ENCODE measurements around the gene CST1.
"Not testable (repeated sequence)": the region's sequence is repeated elsewhere in the genome, so short reads cannot be mapped to it uniquely, and the experiment has no call there.

The CST1 gene

GRCh38 chr20:23746321-23746720 lies 4.4 kb downstream of the CST1 start:
- H3K9me3 ChIP-seq (ENCODE audit: control insufficient read depth, insufficient read depth, low read length), result no peaks in the 10 kb centered on the region
- no peak overlapping the region for H3K4me3 ChIP-seq (ENCODE audit: low read length)
- WGBS (ENCODE audit: insufficient coverage, insufficient read length), result no CpG with 5 or more reads among the region's 6 CpGs
- H3K4me1 ChIP-seq (ENCODE audit: control insufficient read depth, insufficient read depth, low read length), result no peaks in the 10 kb centered on the region; the same call in 1 of the 2 replicates
- no peaks in the 10 kb centered on the region for H3K27me3 ChIP-seq (ENCODE audit: control insufficient read depth, insufficient read depth, low read length)
- H3K36me3 ChIP-seq (ENCODE audit: control insufficient read depth, insufficient read depth, low read length), result no peaks in the 10 kb centered on the region
- H3K27ac ChIP-seq (ENCODE audit: low read length), result no peak overlapping the region
- DNase-seq (ENCODE audit: low read depth, low spot score), result no peak

GRCh38 chr20:23745247-23745646 lies 5.5 kb downstream of the CST1 start:
- no CpG with 5 or more reads among the region's 2 CpGs for WGBS (ENCODE audit: insufficient coverage, insufficient read length)
- DNase-seq (ENCODE audit: low read depth, low spot score), result no peak
- no peaks in the 10 kb centered on the region for H3K36me3 ChIP-seq (ENCODE audit: control insufficient read depth, insufficient read depth, low read length)
- H3K27ac ChIP-seq (ENCODE audit: low read length), result no peak overlapping the region
- no peaks in the 10 kb centered on the region; the same call in 1 of the 2 replicates for H3K4me1 ChIP-seq (ENCODE audit: control insufficient read depth, insufficient read depth, low read length)
- no peak overlapping the region for H3K4me3 ChIP-seq (ENCODE audit: low read length)
- H3K27me3 ChIP-seq (ENCODE audit: control insufficient read depth, insufficient read depth, low read length), result no peaks in the 10 kb centered on the region
- H3K9me3 ChIP-seq (ENCODE audit: control insufficient read depth, insufficient read depth, low read length), result no peaks in the 10 kb centered on the region

- Histone ChIP-seq H3K4me1 (ENCODE audit: control insufficient read depth, insufficient read depth, low read length) (no peaks in the 10 kb centered on the region; the same call in 1 of the 2 replicates), H3K4me3 (ENCODE audit: low read length) (no peak overlapping the region), H3K27me3 (ENCODE audit: control insufficient read depth, insufficient read depth, low read length) (no peaks in the 10 kb centered on the region), H3K27ac (ENCODE audit: low read length) (no peak overlapping the region), H3K36me3 (ENCODE audit: control insufficient read depth, insufficient read depth, low read length) (no peaks in the 10 kb centered on the region), H3K9me3 (ENCODE audit: control insufficient read depth, insufficient read depth, low read length) (no peaks in the 10 kb centered on the region)
- WGBS (ENCODE audit: insufficient coverage, insufficient read length), result no CpG with 5 or more reads among the region's 1 CpG
- DNase-seq (ENCODE audit: low read depth, low spot score), result no peak
Observed at GRCh38 chr20:23744817-23745216, 5.9 kb downstream of the CST1 start.

- not testable (repeated sequence) for H3K27me3 ChIP-seq (ENCODE audit: control insufficient read depth, insufficient read depth, low read length); H3K4me1 ChIP-seq (ENCODE audit: control insufficient read depth, insufficient read depth, low read length); H3K9me3 ChIP-seq (ENCODE audit: control insufficient read depth, insufficient read depth, low read length); H3K27ac ChIP-seq (ENCODE audit: low read length); DNase-seq (ENCODE audit: low read depth, low spot score); H3K36me3 ChIP-seq (ENCODE audit: control insufficient read depth, insufficient read depth, low read length); H3K4me3 ChIP-seq (ENCODE audit: low read length)
- WGBS (ENCODE audit: insufficient coverage, insufficient read length), result no CpG with 5 or more reads among the region's 3 CpGs
Observed at GRCh38 chr20:23735391-23735790, 15.3 kb downstream of the CST1 start.

GRCh38 chr20:23734949-23735348 lies 15.8 kb downstream of the CST1 start:
- not testable (repeated sequence) for H3K36me3 ChIP-seq (ENCODE audit: control insufficient read depth, insufficient read depth, low read length); H3K4me1 ChIP-seq (ENCODE audit: control insufficient read depth, insufficient read depth, low read length)
- no CpG with 5 or more reads among the region's 2 CpGs for WGBS (ENCODE audit: insufficient coverage, insufficient read length)

GRCh38 chr20:23734440-23734839 lies 16.3 kb downstream of the CST1 start:
- H3K9me3 ChIP-seq (ENCODE audit: control insufficient read depth, insufficient read depth, low read length); DNase-seq (ENCODE audit: low read depth, low spot score); H3K4me1 ChIP-seq (ENCODE audit: control insufficient read depth, insufficient read depth, low read length); H3K27ac ChIP-seq (ENCODE audit: low read length); H3K4me3 ChIP-seq (ENCODE audit: low read length); H3K27me3 ChIP-seq (ENCODE audit: control insufficient read depth, insufficient read depth, low read length); H3K36me3 ChIP-seq (ENCODE audit: control insufficient read depth, insufficient read depth, low read length): not testable (repeated sequence)
- no CpG with 5 or more reads among the region's 1 CpG for WGBS (ENCODE audit: insufficient coverage, insufficient read length)

More at GRCh38 chr20:23734949-23735348, 15.8 kb downstream of the CST1 start:
- not testable (repeated sequence) for H3K9me3 ChIP-seq (ENCODE audit: control insufficient read depth, insufficient read depth, low read length); DNase-seq (ENCODE audit: low read depth, low spot score); H3K4me3 ChIP-seq (ENCODE audit: low read length); H3K27me3 ChIP-seq (ENCODE audit: control insufficient read depth, insufficient read depth, low read length); H3K27ac ChIP-seq (ENCODE audit: low read length)

- no peaks in the 10 kb centered on the region for H3K4me1 ChIP-seq (ENCODE audit: control insufficient read depth, insufficient read depth, low read length)
- H3K27ac ChIP-seq (ENCODE audit: low read length), result no peak overlapping the region
- no CpG with 5 or more reads among the region's 3 CpGs for WGBS (ENCODE audit: insufficient coverage, insufficient read length)
- H3K4me3 ChIP-seq (ENCODE audit: low read length), result no peak overlapping the region
- no peaks in the 10 kb centered on the region for H3K27me3 ChIP-seq (ENCODE audit: control insufficient read depth, insufficient read depth, low read length)
- no peaks in the 10 kb centered on the region for H3K36me3 ChIP-seq (ENCODE audit: control insufficient read depth, insufficient read depth, low read length)
- no peaks in the 10 kb centered on the region for H3K9me3 ChIP-seq (ENCODE audit: control insufficient read depth, insufficient read depth, low read length)
- DNase-seq (ENCODE audit: low read depth, low spot score), result no peak
Observed at GRCh38 chr20:23727016-23727415, 23.7 kb downstream of the CST1 start.

- no peaks in the 10 kb centered on the region for H3K27me3 ChIP-seq (ENCODE audit: control insufficient read depth, insufficient read depth, low read length)
- H3K9me3 ChIP-seq (ENCODE audit: control insufficient read depth, insufficient read depth, low read length), result no peaks in the 10 kb centered on the region
- no peak for DNase-seq (ENCODE audit: low read depth, low spot score)
- no peak overlapping the region for H3K27ac ChIP-seq (ENCODE audit: low read length)
- no CpG with 5 or more reads among the region's 3 CpGs for WGBS (ENCODE audit: insufficient coverage, insufficient read length)
- H3K36me3 ChIP-seq (ENCODE audit: control insufficient read depth, insufficient read depth, low read length), result no peaks in the 10 kb centered on the region
- no peaks in the 10 kb centered on the region for H3K4me1 ChIP-seq (ENCODE audit: control insufficient read depth, insufficient read depth, low read length)
- no peak overlapping the region for H3K4me3 ChIP-seq (ENCODE audit: low read length)
Observed at GRCh38 chr20:23725102-23725501, 25.6 kb downstream of the CST1 start.

- not testable (repeated sequence) for H3K4me3 ChIP-seq (ENCODE audit: low read length); H3K36me3 ChIP-seq (ENCODE audit: control insufficient read depth, insufficient read depth, low read length); H3K27me3 ChIP-seq (ENCODE audit: control insufficient read depth, insufficient read depth, low read length); H3K4me1 ChIP-seq (ENCODE audit: control insufficient read depth, insufficient read depth, low read length); DNase-seq (ENCODE audit: low read depth, low spot score); H3K9me3 ChIP-seq (ENCODE audit: control insufficient read depth, insufficient read depth, low read length); H3K27ac ChIP-seq (ENCODE audit: low read length)
- no CpG with 5 or more reads among the region's 2 CpGs for WGBS (ENCODE audit: insufficient coverage, insufficient read length)
Observed at GRCh38 chr20:23723659-23724307, 27.0 kb downstream of the CST1 start.

GRCh38 chr20:23722851-23723250 lies 27.9 kb downstream of the CST1 start:
- H3K27ac ChIP-seq (ENCODE audit: low read length); H3K4me1 ChIP-seq (ENCODE audit: control insufficient read depth, insufficient read depth, low read length); H3K36me3 ChIP-seq (ENCODE audit: control insufficient read depth, insufficient read depth, low read length); H3K4me3 ChIP-seq (ENCODE audit: low read length); H3K27me3 ChIP-seq (ENCODE audit: control insufficient read depth, insufficient read depth, low read length); DNase-seq (ENCODE audit: low read depth, low spot score); H3K9me3 ChIP-seq (ENCODE audit: control insufficient read depth, insufficient read depth, low read length): not testable (repeated sequence)
- WGBS (ENCODE audit: insufficient coverage, insufficient read length), result no CpG with 5 or more reads among the region's 5 CpGs

- H3K9me3 ChIP-seq (ENCODE audit: control insufficient read depth, insufficient read depth, low read length), result no peaks in the 10 kb centered on the region
- H3K4me1 ChIP-seq (ENCODE audit: control insufficient read depth, insufficient read depth, low read length), result no peaks in the 10 kb centered on the region; the same call in 1 of the 2 replicates
- no peaks in the 10 kb centered on the region for H3K27me3 ChIP-seq (ENCODE audit: control insufficient read depth, insufficient read depth, low read length)
- no CpG with 5 or more reads among the region's 1 CpG for whole genome bisulfite sequencing (ENCODE audit: insufficient coverage, insufficient read length)
- no peak overlapping the region for H3K4me3 ChIP-seq (ENCODE audit: low read length)
- no peak for DNase-seq (ENCODE audit: low read depth, low spot score)
- H3K27ac ChIP-seq (ENCODE audit: low read length), result no peak overlapping the region
- no peaks in the 10 kb centered on the region for H3K36me3 ChIP-seq (ENCODE audit: control insufficient read depth, insufficient read depth, low read length)
Observed at GRCh38 chr20:23721962-23722361, 28.8 kb downstream of the CST1 start.
